Hepatocyte (in vitro differentiated cells): ENCODE data around the gene MXD4. TPM values are rescaled to one million over a fixed set of nuclear protein-coding genes. Genes with fewer than 3 reads are reported as not detected.

ENCODE experiments used
- DNase-seq: peaks from one replicate; pipeline ENCODE4 v3.0.0-alpha.2; 2016; ENCODE audit warnings: low spot score
- H2AFZ ChIP-seq: fragments of 200-600 bp; sonication (generic); 2 replicates; pipeline ENCODE4 v1.6.0; 2016; ENCODE audit warnings: antibody characterized with exemption, mild to moderate bottlenecking
- H3K27ac ChIP-seq: fragments of 200-600 bp; sonication (generic); 2 replicates; pipeline ENCODE4 v1.5.1; 2016; ENCODE audit warnings: mild to moderate bottlenecking
- H3K27me3 ChIP-seq: fragments of 200-600 bp; sonication (generic); 2 replicates; pipeline ENCODE4 v1.6.1; 2016
- H3K36me3 ChIP-seq: fragments of 200-600 bp; sonication (generic); replicated peaks from 2 replicates; pipeline ENCODE4 v1.5.1; 2016; ENCODE audit warnings: low read depth; ENCODE audit not compliant: insufficient read depth
- H3K4me1 ChIP-seq: fragments of 200-600 bp; sonication (generic); 2 replicates; pipeline ENCODE4 v1.5.1; 2016; ENCODE audit warnings: mild to moderate bottlenecking, moderate library complexity; ENCODE audit not compliant: insufficient read depth
- H3K4me2 ChIP-seq: fragments of 200-600 bp; sonication (generic); 2 replicates; pipeline ENCODE4 v1.6.0; 2016
- H3K4me3 ChIP-seq: fragments of 200-600 bp; sonication (generic); 2 replicates; pipeline ENCODE4 v1.5.1; 2016; ENCODE audit warnings: mild to moderate bottlenecking
- H3K79me2 ChIP-seq: fragments of 200-600 bp; sonication (generic); 2 replicates; pipeline ENCODE4 v1.6.0; 2017; ENCODE audit warnings: mild to moderate bottlenecking
- H3K9me2 ChIP-seq: fragments of 200-600 bp; sonication (generic); replicated peaks from 2 replicates; pipeline ENCODE4 v1.6.0; 2017; ENCODE audit warnings: mild to moderate bottlenecking; ENCODE audit not compliant: insufficient read depth
- H3K9me3 ChIP-seq: fragments of 200-600 bp; sonication (generic); 2 replicates; pipeline ENCODE4 v1.5.1; 2016; ENCODE audit warnings: low read depth, mild to moderate bottlenecking
- H4K20me1 ChIP-seq: fragments of 200-600 bp; sonication (generic); 2 replicates; pipeline ENCODE4 v1.6.0; 2016; ENCODE audit warnings: mild to moderate bottlenecking; ENCODE audit not compliant: insufficient read depth, poor library complexity, severe bottlenecking
- EZH2 ChIP-seq: fragments of 200-600 bp; sonication (generic); IDR thresholded peaks from 2 replicates; pipeline ENCODE4 v1.6.1; 2016; ENCODE audit warnings: antibody characterized with exemption, mild to moderate bottlenecking, borderline replicate concordance
- EZH2phosphoT487 ChIP-seq: fragments of 200-600 bp; sonication (generic); IDR thresholded peaks from one replicate; pipeline ENCODE4 v1.6.1; 2018; ENCODE audit warnings: antibody characterized with exemption, mild to moderate bottlenecking, low read depth, moderate library complexity; ENCODE audit not compliant: unreplicated experiment, severe bottlenecking
- WGBS: methylation state at CpG from one replicate; pipeline ENCODE4 v1.1.6; 2016; ENCODE audit warnings: low lambda C conversion rate; ENCODE audit errors: missing lambda C conversion rate; 5-methylcytosine and 5-hydroxymethylcytosine counted together
- polyA plus RNA-seq: library from polyadenylated mRNA; unstranded; fragments of >200 nt; fragmentation: Nextera tagmentation; extraction: Ambion mirVana; gene quantifications from 2 replicates; pipeline ENCODE4 v1.2.1, GENCODE V29; 2016
- total RNA-seq: library from RNA; depleted of rRNA; stranded (reverse); fragments of >200 nt; gene quantifications from 2 replicates; pipeline ENCODE4 v1.2.3, GENCODE V29; 2014
- TF ChIP-seq, protein P1 (sequence below): fragments of 200-600 bp; sonication (generic); IDR thresholded peaks from 2 replicates; pipeline ENCODE4 v1.5.1; 2016; ENCODE audit warnings: antibody characterized with exemption, mild to moderate bottlenecking; ENCODE audit not compliant: poor library complexity

The MXD4 gene, protein sequence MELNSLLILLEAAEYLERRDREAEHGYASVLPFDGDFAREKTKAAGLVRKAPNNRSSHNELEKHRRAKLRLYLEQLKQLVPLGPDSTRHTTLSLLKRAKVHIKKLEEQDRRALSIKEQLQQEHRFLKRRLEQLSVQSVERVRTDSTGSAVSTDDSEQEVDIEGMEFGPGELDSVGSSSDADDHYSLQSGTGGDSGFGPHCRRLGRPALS
- total RNA-seq = 53.7 and 56.7 TPM in 2 replicates
- 127 and 131 TPM in 2 replicates for polyA plus RNA-seq

- TF ChIP-seq EZH2phosphoT487 (no peak), EZH2 (no peak)
- TF ChIP-seq, protein P1, sequence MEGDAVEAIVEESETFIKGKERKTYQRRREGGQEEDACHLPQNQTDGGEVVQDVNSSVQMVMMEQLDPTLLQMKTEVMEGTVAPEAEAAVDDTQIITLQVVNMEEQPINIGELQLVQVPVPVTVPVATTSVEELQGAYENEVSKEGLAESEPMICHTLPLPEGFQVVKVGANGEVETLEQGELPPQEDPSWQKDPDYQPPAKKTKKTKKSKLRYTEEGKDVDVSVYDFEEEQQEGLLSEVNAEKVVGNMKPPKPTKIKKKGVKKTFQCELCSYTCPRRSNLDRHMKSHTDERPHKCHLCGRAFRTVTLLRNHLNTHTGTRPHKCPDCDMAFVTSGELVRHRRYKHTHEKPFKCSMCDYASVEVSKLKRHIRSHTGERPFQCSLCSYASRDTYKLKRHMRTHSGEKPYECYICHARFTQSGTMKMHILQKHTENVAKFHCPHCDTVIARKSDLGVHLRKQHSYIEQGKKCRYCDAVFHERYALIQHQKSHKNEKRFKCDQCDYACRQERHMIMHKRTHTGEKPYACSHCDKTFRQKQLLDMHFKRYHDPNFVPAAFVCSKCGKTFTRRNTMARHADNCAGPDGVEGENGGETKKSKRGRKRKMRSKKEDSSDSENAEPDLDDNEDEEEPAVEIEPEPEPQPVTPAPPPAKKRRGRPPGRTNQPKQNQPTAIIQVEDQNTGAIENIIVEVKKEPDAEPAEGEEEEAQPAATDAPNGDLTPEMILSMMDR = no peak
- H3K9me2 ChIP-seq = no peaks in the 10 kb centered on the region
- peaks cover 47% of the 10 kb centered on the region for H3K79me2 ChIP-seq
- H2AFZ ChIP-seq = peak within 1 kb of the TSS; percentile 53
- no CpG with 5 or more reads among the region's 46 CpGs for WGBS
- H4K20me1 ChIP-seq = peaks cover 44% of the 10 kb centered on the region
- no peak for DNase-seq
- peak within 1 kb of the TSS; percentile 91 for H3K27ac ChIP-seq
- H3K4me2 ChIP-seq = peak within 1 kb of the TSS; percentile 97
- peaks cover 19% of the 10 kb centered on the region for H3K4me1 ChIP-seq
- H3K9me3 ChIP-seq = no peaks in the 10 kb centered on the region
- H3K4me3 ChIP-seq = peak within 1 kb of the TSS; percentile 90
- H3K27me3 ChIP-seq = no peaks in the 10 kb centered on the region
- no peaks in the 10 kb centered on the region for H3K36me3 ChIP-seq
Observed at GRCh38 chr4:2261853-2262144, at the start of gene MXD4. Gene MXD4, minus strand, starts transcription at chr4:2262109. Its CDS starts 129 bp downstream, at chr4:2261980.

GRCh38 chr4:2306773-2307410 is 45.0 kb upstream of the MXD4 start:
- 94% methylated on average over 10 of the region's 10 CpGs for WGBS
- H3K79me2 ChIP-seq = no peaks in the 10 kb centered on the region
- no peak overlapping the region for H2AFZ ChIP-seq
- H3K4me2 ChIP-seq = no peak overlapping the region
- H3K4me1 ChIP-seq = no peaks in the 10 kb centered on the region
- H3K9me3 ChIP-seq = no peaks in the 10 kb centered on the region
- no peaks in the 10 kb centered on the region for H4K20me1 ChIP-seq
- no peaks in the 10 kb centered on the region for H3K9me2 ChIP-seq
- no peak for DNase-seq
- H3K4me3 ChIP-seq = no peak overlapping the region
- no peak overlapping the region for H3K27ac ChIP-seq
- H3K27me3 ChIP-seq = no peaks in the 10 kb centered on the region
- TF ChIP-seq, protein P1 = no peak
- TF ChIP-seq EZH2 = no peak
- TF ChIP-seq EZH2phosphoT487 = no peak
- no peaks in the 10 kb centered on the region for H3K36me3 ChIP-seq

GRCh38 chr4:2305766-2306501 is 44.0 kb upstream of the MXD4 start:
- Histone ChIP-seq H4K20me1 (no peaks in the 10 kb centered on the region), H3K36me3 (no peaks in the 10 kb centered on the region), H3K27ac (no peak overlapping the region), H3K27me3 (no peaks in the 10 kb centered on the region), H3K79me2 (no peaks in the 10 kb centered on the region), H2AFZ (no peak overlapping the region), H3K4me1 (no peaks in the 10 kb centered on the region), H3K4me3 (no peak overlapping the region), H3K4me2 (no peak overlapping the region), H3K9me3 (no peaks in the 10 kb centered on the region), H3K9me2 (no peaks in the 10 kb centered on the region)
- DNase-seq = no peak
- 86% methylated on average over 11 of the region's 11 CpGs for WGBS
- no peak for TF ChIP-seq EZH2phosphoT487
- TF ChIP-seq EZH2 = no peak
- TF ChIP-seq, protein P1 = no peak
